HepG2 (cell line): ENCODE results near the gene NAGS. TPM values are rescaled to one million over a fixed set of nuclear protein-coding genes. Genes with fewer than 3 reads are reported as not detected.

Experiments
- CAMTA2 ChIP-seq: sonication (generic); formaldehyde crosslinking; IDR thresholded peaks from 2 replicates; pipeline ENCODE4 v1.4.0; 2020; ENCODE audit warnings: mild to moderate bottlenecking, missing genetic modification reagents, borderline replicate concordance
- FOXK2 ChIP-seq: fragments of 450-650 bp; IDR thresholded peaks from 2 replicates; pipeline ENCODE4 v1.6.1; 2016
- GPN1 ChIP-seq: sonication (generic); formaldehyde crosslinking; IDR thresholded peaks from 2 replicates; pipeline ENCODE4 v1.5.1; 2020; ENCODE audit warnings: missing genetic modification reagents, borderline replicate concordance
- HHEX ChIP-seq: IDR thresholded peaks from 2 replicates; pipeline ENCODE4 v1.6.1; 2016; ENCODE audit warnings: control low read depth
- KAT8 ChIP-seq: IDR thresholded peaks from 2 replicates; pipeline ENCODE4 v1.6.1; 2016; ENCODE audit warnings: missing genetic modification reagents, missing compliant biosample characterization
- KDM1A ChIP-seq: IDR thresholded peaks from 2 replicates; pipeline ENCODE4 v1.6.1; 2016; ENCODE audit warnings: missing compliant biosample characterization
- KDM3A ChIP-seq: IDR thresholded peaks from 2 replicates; pipeline ENCODE4 v1.6.1; 2018; ENCODE audit warnings: low read depth, missing compliant biosample characterization
- MXI1 ChIP-seq: IDR thresholded peaks from 3 replicates; pipeline ENCODE4 v1.6.1; 2012; ENCODE audit warnings: low read depth, low read length, inconsistent platforms, borderline replicate concordance
- RARA ChIP-seq: IDR thresholded peaks from 2 replicates; pipeline ENCODE4 v1.6.1; 2016; ENCODE audit warnings: missing genetic modification reagents, missing compliant biosample characterization
- RFX5 ChIP-seq: IDR thresholded peaks from 2 replicates; pipeline ENCODE4 v1.6.1; 2011; ENCODE audit warnings: low read depth, low read length, improper control_type of control experiment
- SP1 ChIP-seq, 2 experiments: fragments of 450-650 bp in 1 of 2; sonication (generic) in 1 of 2; formaldehyde crosslinking in 1 of 2; IDR thresholded peaks; 2 replicates each; pipeline versions ENCODE4 v1.4.0 to v1.6.1; 2016 to 2020; ENCODE audit warnings: missing genetic modification reagents in 1 of 2
- TARDBP ChIP-seq: sonication (generic); formaldehyde crosslinking; IDR thresholded peaks from 2 replicates; pipeline ENCODE4 v1.8.0; 2022; ENCODE audit warnings: mild to moderate bottlenecking, missing genetic modification reagents
- ZC3H4 ChIP-seq: sonication (generic); formaldehyde crosslinking; IDR thresholded peaks from 2 replicates; pipeline ENCODE4 v1.4.0; 2020; ENCODE audit warnings: missing genetic modification reagents, borderline replicate concordance
- ZNF577 ChIP-seq: sonication (generic); formaldehyde crosslinking; IDR thresholded peaks from 2 replicates; pipeline ENCODE4 v1.4.0; 2020; ENCODE audit warnings: mild to moderate bottlenecking, low read depth, missing genetic modification reagents, borderline replicate concordance
- ZNF614 ChIP-seq: IDR thresholded peaks from 2 replicates; pipeline ENCODE4 v1.6.1; 2018; ENCODE audit warnings: missing biosample characterization, missing genetic modification reagents, inconsistent platforms, borderline replicate concordance
- ZNF619 ChIP-seq: sonication (generic); formaldehyde crosslinking; IDR thresholded peaks from 2 replicates; pipeline ENCODE4 v1.4.0; 2020; ENCODE audit warnings: mild to moderate bottlenecking, missing genetic modification reagents
- ZNF776 ChIP-seq: sonication (generic); formaldehyde crosslinking; IDR thresholded peaks from 2 replicates; pipeline ENCODE4 v1.4.0; 2020; ENCODE audit warnings: mild to moderate bottlenecking, missing genetic modification reagents
- ZNF792 ChIP-seq: IDR thresholded peaks from 2 replicates; pipeline ENCODE4 v1.6.1; 2016
- ZNF879 ChIP-seq: sonication (generic); formaldehyde crosslinking; IDR thresholded peaks from 2 replicates; pipeline ENCODE4 v1.8.1; 2023; ENCODE audit warnings: missing genetic modification reagents
- ZSCAN21 ChIP-seq: sonication (generic); formaldehyde crosslinking; IDR thresholded peaks from 2 replicates; pipeline ENCODE4 v1.8.0; 2022; ENCODE audit warnings: mild to moderate bottlenecking, missing genetic modification reagents, moderate library complexity, borderline replicate concordance
- polyA plus RNA-seq, 8 experiments: library from polyadenylated mRNA; depleted of rRNA in 3 of 8; stranded (reverse) in 7 of 8; unstranded in 1 of 8; fragments of >200 nt; fragmentation: Illumina TruSeq in 4 of 8; extraction: Trizol in 4 of 8; gene quantifications; 2 replicates each; pipeline versions ENCODE4 v1.2.1 to v1.2.3, GENCODE V29; 2011 to 2016; ENCODE audit warnings: low read depth in 4 of 8, missing spikeins in 1 of 8, mixed read lengths in 1 of 8; ENCODE audit not compliant: insufficient read depth in 1 of 8
- total RNA-seq, 5 experiments: library from RNA; depleted of rRNA; stranded (reverse); fragments of >200 nt; fragmentation: Illumina TruSeq; extraction: Trizol; gene quantifications; 2 replicates each; pipeline ENCODE4 v1.2.3, GENCODE V29; 2016; ENCODE audit warnings: low read depth in 1 of 5
- TF ChIP-seq, protein P1 (sequence below): IDR thresholded peaks from 2 replicates; pipeline ENCODE4 v1.6.1; 2018; ENCODE audit warnings: missing genetic modification reagents
- TF ChIP-seq, protein P2 (sequence below): sonication (generic); formaldehyde crosslinking; IDR thresholded peaks from 2 replicates; pipeline ENCODE4 v1.8.1; 2023; ENCODE audit warnings: mild to moderate bottlenecking, moderate library complexity, missing genetic modification reagents
- TF ChIP-seq, protein P3 (sequence below): sonication (generic); formaldehyde crosslinking; IDR thresholded peaks from 2 replicates; pipeline ENCODE4 v1.8.0; 2022; ENCODE audit warnings: missing genetic modification reagents, mild to moderate bottlenecking, borderline replicate concordance
- TF ChIP-seq, protein P4 (sequence below): IDR thresholded peaks from 2 replicates; pipeline ENCODE4 v1.6.1; 2012; ENCODE audit warnings: low read length, improper control_type of control experiment

NAGS gene
- total and polyA plus RNA-seq, 2 of the 13 experiments (the other 11 are each of a cell fraction or from before 2014, with no cell fraction given): 4.3 to 5.1 TPM

DNA sequence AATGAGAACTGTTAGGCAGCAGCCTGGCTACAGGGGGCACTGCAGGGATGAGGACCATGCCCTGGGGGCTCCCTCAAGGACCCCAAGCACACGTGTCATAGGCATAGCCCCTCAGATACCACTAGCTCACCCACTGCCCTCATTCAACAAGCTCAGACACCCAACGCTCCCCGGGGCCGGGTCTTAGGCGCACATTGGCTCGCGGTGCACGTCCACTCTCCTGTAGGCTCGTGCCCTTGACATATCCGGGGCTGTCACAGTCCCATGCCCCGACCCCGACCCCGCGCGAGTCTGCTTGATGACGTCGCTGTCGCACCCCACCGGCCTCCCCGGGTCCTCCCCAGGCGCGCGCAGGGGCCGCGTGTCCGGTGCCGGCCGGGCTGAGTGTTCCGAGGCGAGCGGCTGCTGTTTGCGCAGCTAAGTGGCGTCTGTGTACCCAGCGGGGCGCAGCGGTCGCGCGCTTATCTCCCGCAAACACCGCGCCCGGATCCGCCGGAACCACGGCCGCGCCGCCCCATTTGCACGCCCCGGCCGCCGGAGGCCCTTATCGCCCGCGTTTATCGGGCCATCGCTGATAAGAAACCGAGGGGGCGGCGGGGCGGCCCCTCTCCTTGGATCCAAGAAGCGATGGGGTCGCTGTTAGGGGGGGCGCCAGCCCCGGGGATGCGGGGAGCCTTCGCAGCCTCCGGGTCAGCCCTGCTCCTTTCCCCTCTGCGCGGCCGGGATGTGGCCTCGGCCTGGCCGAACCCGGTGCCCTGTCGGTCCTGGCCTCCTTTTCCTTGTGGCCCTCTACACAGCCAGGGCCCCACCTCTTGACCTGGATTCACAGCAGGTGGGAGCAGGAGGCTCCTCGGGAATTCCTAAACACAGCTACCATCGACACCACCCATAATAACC is 20.7 kb upstream of the NAGS start (continued):
- TF ChIP-seq RARA (CRISPR knock-in tag) (peak; percentile 95), KAT8 (CRISPR knock-in tag) (no peak; the same call in 1 of the 2 replicates), ZSCAN21 (peak; percentile 96), KDM3A (CRISPR knock-in tag) (peak; percentile 88), RFX5 (no peak), GPN1 (CRISPR knock-in tag) (no peak), MXI1 (0 out of 3 replicates have a peak, but pooled peaks have one; percentile 40), ZC3H4 (CRISPR knock-in tag) (no peak; the same call in 1 of the 2 replicates), FOXK2 (no peak), ZNF776 (CRISPR knock-in tag) (peak; percentile 53; the same call in 1 of the 2 replicates), ZNF619 (no peak), ZNF879 (peak; percentile 87), ZNF792 (CRISPR knock-in tag) (peak; percentile 94), ZNF614 (CRISPR knock-in tag) (0 out of 2 replicates have a peak, but pooled peaks have one; percentile 66), ZNF577 (CRISPR knock-in tag) (no peak), TARDBP (peak; percentile 86), CAMTA2 (0 out of 2 replicates have a peak, but pooled peaks have one; percentile 38), KDM1A (CRISPR knock-in tag) (0 out of 2 replicates have a peak, but pooled peaks have one; percentile 29), HHEX (CRISPR knock-in tag) (peak; percentile 26; the same call in 1 of the 2 replicates), SP1 (IDR thresholded peaks at IDR 0.05) (no peak), SP1 (CRISPR knock-in tag; IDR thresholded peaks at IDR 0.05) (no peak; the same call in 1 of the 2 replicates)
- TF ChIP-seq, protein P1, sequence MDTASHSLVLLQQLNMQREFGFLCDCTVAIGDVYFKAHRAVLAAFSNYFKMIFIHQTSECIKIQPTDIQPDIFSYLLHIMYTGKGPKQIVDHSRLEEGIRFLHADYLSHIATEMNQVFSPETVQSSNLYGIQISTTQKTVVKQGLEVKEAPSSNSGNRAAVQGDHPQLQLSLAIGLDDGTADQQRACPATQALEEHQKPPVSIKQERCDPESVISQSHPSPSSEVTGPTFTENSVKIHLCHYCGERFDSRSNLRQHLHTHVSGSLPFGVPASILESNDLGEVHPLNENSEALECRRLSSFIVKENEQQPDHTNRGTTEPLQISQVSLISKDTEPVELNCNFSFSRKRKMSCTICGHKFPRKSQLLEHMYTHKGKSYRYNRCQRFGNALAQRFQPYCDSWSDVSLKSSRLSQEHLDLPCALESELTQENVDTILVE (CRISPR knock-in tag): peak; percentile 95
- TF ChIP-seq, protein P2, sequence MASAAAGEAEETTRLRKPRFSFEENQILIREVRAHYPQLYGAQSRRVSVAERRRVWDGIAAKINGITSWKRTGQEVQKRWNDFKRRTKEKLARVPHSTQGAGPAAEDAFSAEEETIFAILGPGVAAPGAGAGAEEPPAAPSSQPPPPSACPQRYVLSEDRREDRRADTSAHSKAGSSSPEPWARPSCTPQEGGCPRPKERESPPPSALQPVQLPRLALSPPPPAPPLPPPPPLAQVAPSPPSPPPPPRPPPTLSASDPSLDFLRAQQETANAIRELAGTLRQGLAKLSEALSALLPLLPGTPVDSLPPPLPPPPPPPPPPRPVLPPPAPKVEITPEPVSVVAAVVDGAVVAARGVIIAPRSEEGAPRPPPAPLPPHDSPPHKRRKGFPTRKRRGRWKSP (CRISPR knock-in tag): peak; percentile 99
- TF ChIP-seq, protein P3, sequence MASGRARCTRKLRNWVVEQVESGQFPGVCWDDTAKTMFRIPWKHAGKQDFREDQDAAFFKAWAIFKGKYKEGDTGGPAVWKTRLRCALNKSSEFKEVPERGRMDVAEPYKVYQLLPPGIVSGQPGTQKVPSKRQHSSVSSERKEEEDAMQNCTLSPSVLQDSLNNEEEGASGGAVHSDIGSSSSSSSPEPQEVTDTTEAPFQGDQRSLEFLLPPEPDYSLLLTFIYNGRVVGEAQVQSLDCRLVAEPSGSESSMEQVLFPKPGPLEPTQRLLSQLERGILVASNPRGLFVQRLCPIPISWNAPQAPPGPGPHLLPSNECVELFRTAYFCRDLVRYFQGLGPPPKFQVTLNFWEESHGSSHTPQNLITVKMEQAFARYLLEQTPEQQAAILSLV: peak; percentile 93; the same call in 1 of the 2 replicates
- TF ChIP-seq, protein P4, sequence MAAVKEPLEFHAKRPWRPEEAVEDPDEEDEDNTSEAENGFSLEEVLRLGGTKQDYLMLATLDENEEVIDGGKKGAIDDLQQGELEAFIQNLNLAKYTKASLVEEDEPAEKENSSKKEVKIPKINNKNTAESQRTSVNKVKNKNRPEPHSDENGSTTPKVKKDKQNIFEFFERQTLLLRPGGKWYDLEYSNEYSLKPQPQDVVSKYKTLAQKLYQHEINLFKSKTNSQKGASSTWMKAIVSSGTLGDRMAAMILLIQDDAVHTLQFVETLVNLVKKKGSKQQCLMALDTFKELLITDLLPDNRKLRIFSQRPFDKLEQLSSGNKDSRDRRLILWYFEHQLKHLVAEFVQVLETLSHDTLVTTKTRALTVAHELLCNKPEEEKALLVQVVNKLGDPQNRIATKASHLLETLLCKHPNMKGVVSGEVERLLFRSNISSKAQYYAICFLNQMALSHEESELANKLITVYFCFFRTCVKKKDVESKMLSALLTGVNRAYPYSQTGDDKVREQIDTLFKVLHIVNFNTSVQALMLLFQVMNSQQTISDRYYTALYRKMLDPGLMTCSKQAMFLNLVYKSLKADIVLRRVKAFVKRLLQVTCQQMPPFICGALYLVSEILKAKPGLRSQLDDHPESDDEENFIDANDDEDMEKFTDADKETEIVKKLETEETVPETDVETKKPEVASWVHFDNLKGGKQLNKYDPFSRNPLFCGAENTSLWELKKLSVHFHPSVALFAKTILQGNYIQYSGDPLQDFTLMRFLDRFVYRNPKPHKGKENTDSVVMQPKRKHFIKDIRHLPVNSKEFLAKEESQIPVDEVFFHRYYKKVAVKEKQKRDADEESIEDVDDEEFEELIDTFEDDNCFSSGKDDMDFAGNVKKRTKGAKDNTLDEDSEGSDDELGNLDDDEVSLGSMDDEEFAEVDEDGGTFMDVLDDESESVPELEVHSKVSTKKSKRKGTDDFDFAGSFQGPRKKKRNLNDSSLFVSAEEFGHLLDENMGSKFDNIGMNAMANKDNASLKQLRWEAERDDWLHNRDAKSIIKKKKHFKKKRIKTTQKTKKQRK: no peak
